Hepatocyte (in vitro differentiated cells): ENCODE measurements around the gene NKAPD1.

Experiments
- CTCF ChIP-seq: fragments of 200-600 bp; sonication (generic); IDR thresholded peaks from 2 replicates; pipeline ENCODE4 v1.5.1; 2016; ENCODE audit warnings: antibody characterized with exemption, mild to moderate bottlenecking; ENCODE audit not compliant: poor library complexity
- EZH2phosphoT487 ChIP-seq: fragments of 200-600 bp; sonication (generic); IDR thresholded peaks from one replicate; pipeline ENCODE4 v1.6.1; 2018; ENCODE audit warnings: antibody characterized with exemption, mild to moderate bottlenecking, low read depth, moderate library complexity; ENCODE audit not compliant: unreplicated experiment, severe bottlenecking

GRCh38 chr11:112127056-112127455 lies 53.0 kb downstream of the NKAPD1 start:
- TF ChIP-seq EZH2phosphoT487 (no peak), CTCF (no peak)
